ENCODE results near the gene CCDC6. TPM values are rescaled to one million over a fixed set of nuclear protein-coding genes. Genes with fewer than 3 reads are reported as not detected.

CCDC6 gene
- polyA plus RNA-seq, 1 donor (not counting 4 experiments of a cell fraction or from before 2014, with no cell fraction given): 46.5 TPM

DNA sequence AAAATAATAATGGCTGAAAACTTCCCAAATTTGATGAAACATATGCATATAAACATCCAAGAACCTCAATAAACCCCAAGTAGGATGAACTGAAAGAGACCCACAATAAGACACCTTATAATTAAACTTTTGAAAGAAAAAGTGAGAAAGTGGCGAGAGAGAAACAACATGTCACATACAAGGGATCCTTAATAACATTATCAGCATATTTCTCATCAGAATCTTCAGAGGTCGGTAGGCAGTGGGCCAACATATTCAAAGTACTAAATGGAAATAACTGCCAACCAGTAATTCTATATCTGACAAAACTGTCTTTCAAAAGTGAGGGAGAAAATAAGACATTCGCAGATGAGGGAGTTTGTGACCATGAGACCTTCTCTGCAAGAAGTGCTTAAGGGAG, 16.6 kb upstream of the CCDC6 start:
- DNase-seq (ENCODE audit: low read depth, low spot score) (no peak), FAIRE-seq (no peak)
- no peaks in the 10 kb centered on the region for H3K27me3 ChIP-seq (ENCODE audit: control insufficient read depth, extremely low read depth, insufficient read depth, low read length)
- dilution Hi-C loops (cut with MboI; ENCODE audit: extremely low pct_ligation_motif_present, low sequenced_read_pairs): no loop called here
- no peaks in the 10 kb centered on the region for H3K79me2 ChIP-seq (ENCODE audit: control insufficient read depth, insufficient read depth, low read length)
- TF ChIP-seq, protein P1, sequence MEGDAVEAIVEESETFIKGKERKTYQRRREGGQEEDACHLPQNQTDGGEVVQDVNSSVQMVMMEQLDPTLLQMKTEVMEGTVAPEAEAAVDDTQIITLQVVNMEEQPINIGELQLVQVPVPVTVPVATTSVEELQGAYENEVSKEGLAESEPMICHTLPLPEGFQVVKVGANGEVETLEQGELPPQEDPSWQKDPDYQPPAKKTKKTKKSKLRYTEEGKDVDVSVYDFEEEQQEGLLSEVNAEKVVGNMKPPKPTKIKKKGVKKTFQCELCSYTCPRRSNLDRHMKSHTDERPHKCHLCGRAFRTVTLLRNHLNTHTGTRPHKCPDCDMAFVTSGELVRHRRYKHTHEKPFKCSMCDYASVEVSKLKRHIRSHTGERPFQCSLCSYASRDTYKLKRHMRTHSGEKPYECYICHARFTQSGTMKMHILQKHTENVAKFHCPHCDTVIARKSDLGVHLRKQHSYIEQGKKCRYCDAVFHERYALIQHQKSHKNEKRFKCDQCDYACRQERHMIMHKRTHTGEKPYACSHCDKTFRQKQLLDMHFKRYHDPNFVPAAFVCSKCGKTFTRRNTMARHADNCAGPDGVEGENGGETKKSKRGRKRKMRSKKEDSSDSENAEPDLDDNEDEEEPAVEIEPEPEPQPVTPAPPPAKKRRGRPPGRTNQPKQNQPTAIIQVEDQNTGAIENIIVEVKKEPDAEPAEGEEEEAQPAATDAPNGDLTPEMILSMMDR (optimal IDR thresholded peaks at IDR 0.05 in 1 of 3, IDR thresholded peaks at IDR 0.05 in 1 of 3, conservative IDR thresholded peaks at IDR 0.05 in 1 of 3; ENCODE audit: extremely low read depth in 1 of 3, insufficient read depth in 2 of 3, low read length in 3 of 3): no peak
- no peak overlapping the region for H3K27ac ChIP-seq (ENCODE audit: control insufficient read depth, insufficient read depth, low read length)
- H3K4me1 ChIP-seq (ENCODE audit: control insufficient read depth, extremely low read depth, insufficient read depth, low read length): no peaks in the 10 kb centered on the region
- no peaks in the 10 kb centered on the region for H3K9me3 ChIP-seq (ENCODE audit: control insufficient read depth, low read depth, low read length)
- no peak overlapping the region for H2AFZ ChIP-seq (ENCODE audit: control insufficient read depth, low read length)
- no peaks in the 10 kb centered on the region for H3K9me1 ChIP-seq (ENCODE audit: control insufficient read depth, extremely low read depth, insufficient read depth, low read length)
- H4K20me1 ChIP-seq (ENCODE audit: control insufficient read depth, extremely low read depth, insufficient read depth, low read length): no peaks in the 10 kb centered on the region
- no peaks in the 10 kb centered on the region for H3K36me3 ChIP-seq (ENCODE audit: control insufficient read depth in 2 of 2, extremely low read depth in 1 of 2, insufficient read depth in 2 of 2, low read length in 2 of 2)
- no peak overlapping the region for H3K4me3 ChIP-seq (ENCODE audit: control insufficient read depth in 2 of 3, extremely low read depth in 1 of 3, insufficient read depth in 2 of 3, low read depth in 1 of 3, low read length in 3 of 3)
- no peak overlapping the region for H3K4me2 ChIP-seq (ENCODE audit: control insufficient read depth, extremely low read depth, insufficient read depth, low read depth, low read length)
- no peak overlapping the region for H3K9ac ChIP-seq (ENCODE audit: control insufficient read depth, extremely low read depth, insufficient read depth, low read length)

DNA sequence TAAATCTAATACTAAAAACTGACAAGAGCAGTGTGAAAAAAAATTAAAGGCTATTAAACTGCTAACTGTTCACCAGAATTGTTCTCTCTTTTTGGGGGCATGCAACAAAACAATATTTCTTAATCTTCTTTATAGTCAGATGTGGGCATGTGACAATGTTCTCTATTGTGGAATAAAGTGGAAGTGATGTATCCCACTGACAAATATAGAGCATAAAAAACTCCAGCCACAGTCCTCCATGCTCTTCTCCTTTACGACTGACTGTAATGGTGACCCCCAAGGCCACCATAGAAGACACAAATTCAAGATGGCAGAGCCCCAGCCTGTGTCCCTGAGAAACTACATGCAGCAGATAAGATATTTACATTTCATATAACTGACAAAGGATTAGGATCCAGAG, 11.6 kb upstream of the CCDC6 start:
- H3K9me1 ChIP-seq (ENCODE audit: control insufficient read depth, extremely low read depth, insufficient read depth, low read length): no peaks in the 10 kb centered on the region
- H3K79me2 ChIP-seq (ENCODE audit: control insufficient read depth, insufficient read depth, low read length): no peaks in the 10 kb centered on the region
- H3K9ac ChIP-seq (ENCODE audit: control insufficient read depth, extremely low read depth, insufficient read depth, low read length): no peak overlapping the region
- DNase-seq (ENCODE audit: low read depth, low spot score) (no peak), FAIRE-seq (no peak)
- H3K4me1 ChIP-seq (ENCODE audit: control insufficient read depth, extremely low read depth, insufficient read depth, low read length): no peaks in the 10 kb centered on the region
- no peak overlapping the region for H2AFZ ChIP-seq (ENCODE audit: control insufficient read depth, low read length)
- H4K20me1 ChIP-seq (ENCODE audit: control insufficient read depth, extremely low read depth, insufficient read depth, low read length): no peaks in the 10 kb centered on the region
- no peaks in the 10 kb centered on the region for H3K36me3 ChIP-seq (ENCODE audit: control insufficient read depth in 2 of 2, extremely low read depth in 1 of 2, insufficient read depth in 2 of 2, low read length in 2 of 2)
- no peak overlapping the region for H3K27ac ChIP-seq (ENCODE audit: control insufficient read depth, insufficient read depth, low read length)
- no peaks in the 10 kb centered on the region for H3K27me3 ChIP-seq (ENCODE audit: control insufficient read depth, extremely low read depth, insufficient read depth, low read length)
- TF ChIP-seq EZH2 (IDR thresholded peaks at IDR 0.05; ENCODE audit: low read length): no peak
- TF ChIP-seq, protein P1 (optimal IDR thresholded peaks at IDR 0.05 in 1 of 3, IDR thresholded peaks at IDR 0.05 in 1 of 3, conservative IDR thresholded peaks at IDR 0.05 in 1 of 3; ENCODE audit: extremely low read depth in 1 of 3, insufficient read depth in 2 of 3, low read length in 3 of 3): no peak
- no peaks in the 10 kb centered on the region for H3K9me3 ChIP-seq (ENCODE audit: control insufficient read depth, low read depth, low read length)
- H3K4me2 ChIP-seq (ENCODE audit: control insufficient read depth, extremely low read depth, insufficient read depth, low read depth, low read length): no peak overlapping the region
- H3K4me3 ChIP-seq (ENCODE audit: control insufficient read depth in 2 of 3, extremely low read depth in 1 of 3, insufficient read depth in 2 of 3, low read depth in 1 of 3, low read length in 3 of 3): no peak overlapping the region
- dilution Hi-C loops (cut with MboI; ENCODE audit: extremely low pct_ligation_motif_present, low sequenced_read_pairs): no loop called here

Data from keratinocyte (primary cell).